ENCODE data around the gene INHBB. TPM values are rescaled to one million over a fixed set of nuclear protein-coding genes. Genes with fewer than 3 reads are reported as not detected.

Gene INHBB
- total and polyA plus RNA-seq, 2 of the 4 experiments (the other 2 are of a cell fraction) = 0.18 to 0.92 TPM

GRCh38 chr2:120376101-120376500 lies 30.2 kb downstream of the INHBB start:
- dilution Hi-C loops (cut with HindIII; ENCODE audit: low sequenced_read_pairs, unreplicated experiment) = no loop called here
- no TSS peak for BruUV-seq (replicated peaks)

More at GRCh38 chr2:120376101-120376500, 30.2 kb downstream of the INHBB start:
- Histone ChIP-seq H4K91ac (ENCODE audit: insufficient read depth, low read depth, low read length) (no peak overlapping the region), H2BK20ac (ENCODE audit: low read depth, low read length) (no peak overlapping the region), H4K20me1 (ENCODE audit: insufficient read depth, low read length) (no peaks in the 10 kb centered on the region; the same call in none of the 2 replicates), H3K14ac (replicated peaks; ENCODE audit: low read depth, low read length) (no peak overlapping the region), H3K27me3 (ENCODE audit: control insufficient read depth, insufficient read depth, low read length) (peaks cover 89% of the 10 kb centered on the region), H2AK5ac (ENCODE audit: low read depth, low read length) (no peak overlapping the region), H2BK15ac (ENCODE audit: low read depth, low read length) (no peak overlapping the region), H3K56ac (ENCODE audit: extremely low read depth, insufficient read depth, low read length) (no peak overlapping the region), H3K9me3 (ENCODE audit: control insufficient read depth, insufficient read depth, low read length) (no peaks in the 10 kb centered on the region), H3K9ac (ENCODE audit: low read depth, low read length) (no peak overlapping the region), H3K79me1 (ENCODE audit: low read depth in 1 of 2, low read length in 2 of 2) (no peaks in the 10 kb centered on the region), H4K5ac (ENCODE audit: low read depth, low read length) (no peak overlapping the region), H3K23ac (ENCODE audit: low read depth, low read length) (no peak overlapping the region), H3K4me3 (ENCODE audit: insufficient read depth, low read depth, low read length) (no peak overlapping the region), H3K9me1 (ENCODE audit: insufficient read depth, low read length) (peaks cover 3% of the 10 kb centered on the region; the same call in 1 of the 2 replicates), H3K4ac (ENCODE audit: low read depth, low read length) (no peak overlapping the region), H3K4me2 (ENCODE audit: low read depth, low read length) (no peak overlapping the region), H3K27ac (ENCODE audit: insufficient read depth, low read length) (no peak overlapping the region), H2BK120ac (ENCODE audit: low read depth, low read length) (no peak overlapping the region), H2BK5ac (ENCODE audit: low read depth, low read length, poor library complexity, severe bottlenecking) (no peak overlapping the region), H3K4me1 (ENCODE audit: control insufficient read depth, insufficient read depth, low read length) (no peaks in the 10 kb centered on the region), H2AK9ac (replicated peaks; ENCODE audit: low read depth, low read length, poor library complexity) (no peak overlapping the region), H3K18ac (ENCODE audit: low read depth, low read length) (no peak overlapping the region), H3K36me3 (ENCODE audit: control insufficient read depth, insufficient read depth, low read length) (no peaks in the 10 kb centered on the region), H2AFZ (replicated peaks; ENCODE audit: low read length, poor library complexity) (no peak overlapping the region), H4K8ac (ENCODE audit: low read depth in 2 of 2, low read length in 2 of 2) (no peak overlapping the region)
- in situ Hi-C loops (cut with MboI; ENCODE audit: low sequenced_read_pairs) (no loop called here), intact Hi-C loops (cut with micrococcal nuclease) (no loop called here)
- WGBS, 2 experiments (ENCODE audit: extremely low coverage in 2 of 2, insufficient read length in 1 of 2) = 50% methylated on average over 10 of the region's 12 CpGs; no CpG with 5 or more reads in 1 of the 2 experiments
- DNase-seq (no peak), ATAC-seq (ENCODE audit: low read depth) (no peak)
- ChIA-PET CTCF (no interaction called here), POLR2A (ENCODE audit: unreplicated experiment) (no interaction called here)
- no peak for TF ChIP-seq RAD21 (IDR thresholded peaks at IDR 0.05; ENCODE audit: low read length)
- no peak for TF ChIP-seq USF2 (IDR thresholded peaks at IDR 0.05; ENCODE audit: low read depth, low read length)
- TF ChIP-seq RCOR1 (IDR thresholded peaks at IDR 0.05; ENCODE audit: insufficient replicate concordance, low read length) = no peak
- no peak for TF ChIP-seq ELK1 (IDR thresholded peaks at IDR 0.05; ENCODE audit: borderline replicate concordance, low read depth, low read length)
- TF ChIP-seq, protein P1, sequence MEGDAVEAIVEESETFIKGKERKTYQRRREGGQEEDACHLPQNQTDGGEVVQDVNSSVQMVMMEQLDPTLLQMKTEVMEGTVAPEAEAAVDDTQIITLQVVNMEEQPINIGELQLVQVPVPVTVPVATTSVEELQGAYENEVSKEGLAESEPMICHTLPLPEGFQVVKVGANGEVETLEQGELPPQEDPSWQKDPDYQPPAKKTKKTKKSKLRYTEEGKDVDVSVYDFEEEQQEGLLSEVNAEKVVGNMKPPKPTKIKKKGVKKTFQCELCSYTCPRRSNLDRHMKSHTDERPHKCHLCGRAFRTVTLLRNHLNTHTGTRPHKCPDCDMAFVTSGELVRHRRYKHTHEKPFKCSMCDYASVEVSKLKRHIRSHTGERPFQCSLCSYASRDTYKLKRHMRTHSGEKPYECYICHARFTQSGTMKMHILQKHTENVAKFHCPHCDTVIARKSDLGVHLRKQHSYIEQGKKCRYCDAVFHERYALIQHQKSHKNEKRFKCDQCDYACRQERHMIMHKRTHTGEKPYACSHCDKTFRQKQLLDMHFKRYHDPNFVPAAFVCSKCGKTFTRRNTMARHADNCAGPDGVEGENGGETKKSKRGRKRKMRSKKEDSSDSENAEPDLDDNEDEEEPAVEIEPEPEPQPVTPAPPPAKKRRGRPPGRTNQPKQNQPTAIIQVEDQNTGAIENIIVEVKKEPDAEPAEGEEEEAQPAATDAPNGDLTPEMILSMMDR (conservative IDR thresholded peaks at IDR 0.05; ENCODE audit: low read depth, low read length) = no peak
- no peak for TF ChIP-seq POLR2A (IDR thresholded peaks at IDR 0.05; ENCODE audit: low read depth, low read length)
- no peak for TF ChIP-seq NFE2L2 (IDR thresholded peaks at IDR 0.05; ENCODE audit: low read depth, low read length)
- TF ChIP-seq CEBPB (IDR thresholded peaks at IDR 0.05; ENCODE audit: low read depth, low read length) = no peak
- no peak for TF ChIP-seq BHLHE40 (IDR thresholded peaks at IDR 0.05; ENCODE audit: low read depth, low read length)
- TF ChIP-seq MXI1 (IDR thresholded peaks at IDR 0.05; ENCODE audit: borderline replicate concordance, low read depth, low read length) = no peak
- no peak for TF ChIP-seq FOS (IDR thresholded peaks at IDR 0.05; ENCODE audit: low read depth, low read length)

Data from IMR-90 (cell line).